ENCODE measurements around the gene PLCH2. TPM values are rescaled to one million over a fixed set of nuclear protein-coding genes. Genes with fewer than 3 reads are reported as not detected.
A peak's percentile ranks its signal among the peaks of the same experiment; 100 is the strongest.

PLCH2 gene
- total RNA-seq, 2 experiments from 2014 or later = 2.9 to 6.0 TPM

- Mint-ChIP-seq H3K4me3 (peak within 1 kb of the TSS; percentile 69), H3K9me3 (no peaks in the 10 kb centered on the region), H3K27ac (no peak within 1 kb of the TSS), H3K27me3 (peaks cover 10% of the 10 kb centered on the region), H3K4me1 (ENCODE audit: low read depth) (peaks cover 22% of the 10 kb centered on the region), H3K36me3 (ENCODE audit: low read depth) (peaks cover 2% of the 10 kb centered on the region)
- intact Hi-C loops (cut with micrococcal nuclease) = no loop called here
- DNase-seq = no peak
- no peak for TF ChIP-seq CTCF (IDR thresholded peaks at IDR 0.05)
- CTCF ChIA-PET = interaction anchor here (1.6 to 1.9 kb wide), 4 partner anchors 10 to 18 kb away, joined by 4 to 10 read pairs (median 8); no protein-coding TSS in a partner anchor
- POLR2A ChIA-PET = interaction anchor here (0.9 to 11.3 kb wide), 3 partner anchors 16 to 120 kb away, joined by 3 to 138 read pairs (median 3); no protein-coding TSS in a partner anchor
- ATAC-seq = no peak
Measured at GRCh38 chr1:2529784-2530512, 53.9 kb downstream of the PLCH2 start, which contains the start of gene HES5. TSS of gene HES5 (minus strand) at chr1:2530263. CDS start at chr1:2530164, 99 bp downstream.

GRCh38 chr1:2530513-2531361, 54.6 kb downstream of the PLCH2 start:
- TF ChIP-seq CTCF (IDR thresholded peaks at IDR 0.05) = no peak
- CTCF ChIA-PET = interaction anchor here (1.0 to 1.8 kb wide), 3 partner anchors 10 to 101 kb away, joined by 3 to 10 read pairs (median 9); no protein-coding TSS in a partner anchor
- DNase-seq = no peak
- Mint-ChIP-seq H3K9me3 (no peaks in the 10 kb centered on the region), H3K4me3 (peak overlapping the region; percentile 41), H3K4me1 (ENCODE audit: low read depth) (peaks cover 19% of the 10 kb centered on the region), H3K36me3 (ENCODE audit: low read depth) (no peaks in the 10 kb centered on the region), H3K27ac (no peak overlapping the region), H3K27me3 (peaks cover 13% of the 10 kb centered on the region)
- POLR2A ChIA-PET = interaction anchor here (0.8 to 11.3 kb wide), 5 partner anchors 10 to 121 kb away, joined by 3 to 138 read pairs (median 3); partner anchors contain the start of gene TNFRSF14
- ATAC-seq = no peak
- intact Hi-C loops (cut with micrococcal nuclease) = no loop called here

- POLR2A ChIA-PET = interaction anchor here (11.3 kb wide), 1 partner anchor 13 kb away, joined by 138 read pairs; no protein-coding TSS in a partner anchor
- no peaks in the 10 kb centered on the region for H3K9me3 Mint-ChIP-seq
Measured at GRCh38 chr1:2532485-2533160, 56.5 kb downstream of the PLCH2 start.

GRCh38 chr1:2533365-2533764, 57.3 kb downstream of the PLCH2 start:
- intact Hi-C loops (cut with micrococcal nuclease) = no loop called here
- H3K4me1 Mint-ChIP-seq (ENCODE audit: low read depth) = peaks cover 11% of the 10 kb centered on the region
- ChIA-PET POLR2A (interaction anchor here (1.3 to 11.3 kb wide), 2 partner anchors 12 to 52 kb away, joined by 3 to 138 read pairs; no protein-coding TSS in a partner anchor), CTCF (no interaction called here)
- H3K27ac Mint-ChIP-seq = no peak overlapping the region
- no peak overlapping the region for H3K4me3 Mint-ChIP-seq
- ATAC-seq = no peak
- H3K27me3 Mint-ChIP-seq = peaks cover 11% of the 10 kb centered on the region
- no peaks in the 10 kb centered on the region for H3K9me3 Mint-ChIP-seq
- TF ChIP-seq CTCF (IDR thresholded peaks at IDR 0.05) = no peak
- no peak for DNase-seq
- H3K36me3 Mint-ChIP-seq (ENCODE audit: low read depth) = no peaks in the 10 kb centered on the region

More at GRCh38 chr1:2532485-2533160, 56.5 kb downstream of the PLCH2 start:
- TF ChIP-seq CTCF (IDR thresholded peaks at IDR 0.05) = no peak
- DNase-seq (no peak), ATAC-seq (no peak)
- Mint-ChIP-seq H3K4me3 (no peak overlapping the region), H3K36me3 (ENCODE audit: low read depth) (no peaks in the 10 kb centered on the region), H3K4me1 (ENCODE audit: low read depth) (peaks cover 11% of the 10 kb centered on the region), H3K27ac (no peak overlapping the region), H3K27me3 (peaks cover 11% of the 10 kb centered on the region)
- CTCF ChIA-PET = no interaction called here
- intact Hi-C loops (cut with micrococcal nuclease) = no loop called here
